Measurements from ENCODE around the gene TUBGCP5. TPM values are rescaled to one million over a fixed set of nuclear protein-coding genes. Genes with fewer than 3 reads are reported as not detected.

TUBGCP5 gene
- total RNA-seq, 4 donors from 2014 or later, result 11.6 to 18.2 (median 13.6) TPM

DNA sequence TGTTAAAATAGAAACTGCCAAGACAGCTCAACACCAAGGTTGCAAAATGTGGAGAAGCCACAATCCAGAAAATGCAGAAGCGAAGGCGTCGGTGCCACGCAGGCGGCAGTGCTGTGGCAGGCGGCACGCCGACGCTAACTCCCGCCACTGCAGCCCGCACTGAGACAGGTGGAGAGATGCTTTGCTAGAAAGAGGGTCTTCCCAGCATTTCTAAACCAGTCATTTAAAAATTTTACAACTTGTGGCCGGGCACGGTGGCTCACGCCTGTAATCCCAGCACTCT is 82.5 kb downstream of the TUBGCP5 start:
- DNase-seq (no peak), ATAC-seq (no peak)
- intact Hi-C loops (cut with DNase I; ENCODE audit: low total_unique reads) (no loop called here), in situ Hi-C loops (cut with MboI; ENCODE audit: low sequenced_read_pairs in 4 of 4) (no loop called here)
- H3K36me3 ChIP-seq, result no peaks in the 10 kb centered on the region
- H3K9me3 ChIP-seq, result no peaks in the 10 kb centered on the region
- H3K27ac ChIP-seq, result peak overlapping the region in 1 of 4 donors; percentile 55
- H3K4me3 ChIP-seq, result no peak overlapping the region
- H3K4me1 ChIP-seq, result peaks cover 37 to 38% of the 10 kb centered on the region in 2 donors
- TF ChIP-seq, protein P1, sequence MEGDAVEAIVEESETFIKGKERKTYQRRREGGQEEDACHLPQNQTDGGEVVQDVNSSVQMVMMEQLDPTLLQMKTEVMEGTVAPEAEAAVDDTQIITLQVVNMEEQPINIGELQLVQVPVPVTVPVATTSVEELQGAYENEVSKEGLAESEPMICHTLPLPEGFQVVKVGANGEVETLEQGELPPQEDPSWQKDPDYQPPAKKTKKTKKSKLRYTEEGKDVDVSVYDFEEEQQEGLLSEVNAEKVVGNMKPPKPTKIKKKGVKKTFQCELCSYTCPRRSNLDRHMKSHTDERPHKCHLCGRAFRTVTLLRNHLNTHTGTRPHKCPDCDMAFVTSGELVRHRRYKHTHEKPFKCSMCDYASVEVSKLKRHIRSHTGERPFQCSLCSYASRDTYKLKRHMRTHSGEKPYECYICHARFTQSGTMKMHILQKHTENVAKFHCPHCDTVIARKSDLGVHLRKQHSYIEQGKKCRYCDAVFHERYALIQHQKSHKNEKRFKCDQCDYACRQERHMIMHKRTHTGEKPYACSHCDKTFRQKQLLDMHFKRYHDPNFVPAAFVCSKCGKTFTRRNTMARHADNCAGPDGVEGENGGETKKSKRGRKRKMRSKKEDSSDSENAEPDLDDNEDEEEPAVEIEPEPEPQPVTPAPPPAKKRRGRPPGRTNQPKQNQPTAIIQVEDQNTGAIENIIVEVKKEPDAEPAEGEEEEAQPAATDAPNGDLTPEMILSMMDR (IDR thresholded peaks at IDR 0.05 in 4 of 5, conservative IDR thresholded peaks at IDR 0.05 in 1 of 5), result no peak
- no peak for TF ChIP-seq POLR2A (IDR thresholded peaks at IDR 0.05)
- no peaks in the 10 kb centered on the region for H3K27me3 ChIP-seq

DNA sequence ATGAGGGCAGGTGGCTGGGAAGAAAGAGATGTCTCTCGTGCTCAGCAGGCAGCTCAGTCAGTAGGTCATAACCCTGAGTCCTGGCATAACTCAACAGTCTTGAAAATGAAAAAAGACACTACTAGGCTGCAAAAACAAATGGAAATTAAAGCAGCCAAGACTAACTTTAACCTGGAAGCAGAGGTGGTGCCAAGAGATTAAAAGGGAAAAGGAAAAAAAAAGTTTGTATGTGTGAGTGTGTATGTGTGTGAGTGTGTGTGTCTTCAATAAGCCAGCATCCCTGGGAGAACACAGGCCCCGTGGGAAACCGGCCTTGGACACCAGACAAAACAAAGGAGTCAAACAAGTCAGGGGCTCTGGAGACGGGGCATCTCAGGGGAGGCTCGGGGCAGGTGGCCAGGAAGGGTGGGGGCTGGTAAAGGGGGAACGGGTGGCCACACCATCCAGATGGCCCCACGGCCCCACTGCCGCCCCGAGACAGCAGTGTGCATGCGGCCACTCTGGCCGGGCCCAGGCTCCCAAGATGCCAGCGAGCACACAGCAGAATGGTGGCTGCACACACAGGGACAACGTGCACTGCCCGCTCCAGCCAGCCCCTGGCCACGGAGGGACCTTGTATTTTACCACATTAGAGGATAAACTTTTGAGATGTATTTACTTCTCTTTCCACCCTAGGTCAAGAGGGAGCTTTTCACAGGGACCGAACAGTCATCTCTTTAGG is 83.0 kb downstream of the TUBGCP5 start:
- no peak for TF ChIP-seq POLR2A (IDR thresholded peaks at IDR 0.05)
- TF ChIP-seq, protein P1 (IDR thresholded peaks at IDR 0.05 in 4 of 5, conservative IDR thresholded peaks at IDR 0.05 in 1 of 5), result no peak
- ATAC-seq, result peak in 1 of 2 donors; percentile 18
- intact Hi-C loops (cut with DNase I; ENCODE audit: low total_unique reads) (no loop called here), in situ Hi-C loops (cut with MboI; ENCODE audit: low sequenced_read_pairs in 4 of 4) (no loop called here)
- no peak for DNase-seq
- Histone ChIP-seq H3K4me1 (peaks cover 35 to 37% of the 10 kb centered on the region in 2 donors), H3K9me3 (no peaks in the 10 kb centered on the region), H3K36me3 (no peaks in the 10 kb centered on the region), H3K27ac (peak overlapping the region; percentile 18 to 55 (median 33)), H3K4me3 (no peak overlapping the region), H3K27me3 (no peaks in the 10 kb centered on the region)

DNA sequence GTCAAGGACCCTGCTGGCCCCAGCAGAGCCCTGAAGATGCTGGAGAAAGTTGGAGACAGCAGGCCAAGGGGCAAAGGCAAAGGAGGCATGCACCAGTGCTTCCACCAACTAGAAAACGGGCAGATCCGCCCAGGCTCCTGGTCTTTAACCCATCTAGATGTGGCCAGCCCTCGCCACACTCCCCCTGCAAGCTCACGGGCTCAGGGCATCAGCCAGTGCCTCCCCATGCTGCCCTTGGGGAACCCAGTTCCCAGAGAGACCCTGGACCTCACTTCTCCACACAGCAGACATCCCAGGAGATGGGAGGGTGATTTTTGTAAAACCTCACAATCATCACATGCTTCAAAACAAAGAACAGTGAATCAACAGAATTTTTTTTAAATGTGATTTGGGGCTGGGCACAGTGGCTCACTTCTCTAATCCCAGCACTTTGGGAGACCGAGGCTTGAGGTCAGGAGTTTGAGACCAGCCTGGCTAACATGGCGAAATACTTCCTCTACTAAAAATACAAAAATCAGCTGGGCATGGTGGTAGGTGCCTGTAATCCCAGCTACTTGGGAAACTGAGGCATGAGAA is 83.7 kb downstream of the TUBGCP5 start:
- in situ Hi-C loops (cut with MboI; ENCODE audit: low sequenced_read_pairs in 4 of 4), result no loop called here
- no peak for ATAC-seq
- no peak for DNase-seq
- no peaks in the 10 kb centered on the region for H3K27me3 ChIP-seq
- intact Hi-C loops (cut with DNase I; ENCODE audit: low total_unique reads), result no loop called here
- H3K9me3 ChIP-seq, result no peaks in the 10 kb centered on the region
- no peaks in the 10 kb centered on the region for H3K36me3 ChIP-seq
- peak overlapping the region; percentile 18 to 55 (median 32) for H3K27ac ChIP-seq
- H3K4me3 ChIP-seq, result no peak overlapping the region
- TF ChIP-seq, protein P1 (IDR thresholded peaks at IDR 0.05 in 4 of 5, conservative IDR thresholded peaks at IDR 0.05 in 1 of 5), result no peak
- TF ChIP-seq POLR2A (IDR thresholded peaks at IDR 0.05), result no peak
- peaks cover 29 to 30% of the 10 kb centered on the region in 2 donors for H3K4me1 ChIP-seq

DNA sequence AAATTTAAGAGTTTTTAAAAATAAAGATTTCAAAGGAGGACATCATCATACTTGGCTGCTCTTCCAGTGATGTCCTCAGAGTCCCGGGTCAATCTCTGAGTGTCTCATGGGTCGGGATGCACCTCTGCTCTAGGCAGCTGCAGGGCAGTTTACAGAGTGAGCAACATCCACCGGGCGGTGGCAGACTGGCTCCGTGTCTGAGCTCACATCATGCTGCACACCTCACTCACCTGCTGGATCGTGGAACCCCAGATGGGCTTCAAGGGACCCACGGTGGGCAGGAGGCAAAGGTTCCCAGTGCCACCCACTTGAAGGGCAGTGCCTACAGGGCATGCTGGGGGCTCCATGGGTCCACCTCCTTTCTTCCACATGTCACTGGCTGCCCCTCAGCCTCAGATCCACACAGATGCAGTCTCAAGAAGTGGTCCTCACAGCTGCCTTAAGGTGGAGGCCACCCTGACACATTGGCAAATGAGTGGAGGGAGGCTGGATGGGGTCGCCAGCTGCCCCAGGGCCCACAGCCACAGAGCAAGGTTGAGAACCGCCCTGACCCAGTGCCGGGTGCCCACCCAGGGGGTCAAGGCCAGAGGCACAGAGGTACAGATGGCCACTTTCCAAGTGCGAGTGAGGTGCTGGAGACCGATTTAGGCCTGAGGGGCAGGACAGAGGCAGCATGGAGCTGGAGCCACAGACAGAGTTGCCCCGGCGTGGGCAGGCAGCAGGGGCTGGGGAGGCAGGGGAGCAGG is 84.4 kb downstream of the TUBGCP5 start:
- H3K27me3 ChIP-seq, result no peaks in the 10 kb centered on the region
- ATAC-seq (no peak), DNase-seq (no peak)
- H3K9me3 ChIP-seq, result no peaks in the 10 kb centered on the region
- H3K4me1 ChIP-seq, result peaks cover 22 to 23% of the 10 kb centered on the region in 2 donors
- H3K4me3 ChIP-seq, result no peak overlapping the region
- TF ChIP-seq, protein P1 (IDR thresholded peaks at IDR 0.05 in 4 of 5, conservative IDR thresholded peaks at IDR 0.05 in 1 of 5), result no peak
- no peak for TF ChIP-seq POLR2A (IDR thresholded peaks at IDR 0.05)
- in situ Hi-C loops (cut with MboI; ENCODE audit: low sequenced_read_pairs in 4 of 4) (no loop called here), intact Hi-C loops (cut with DNase I; ENCODE audit: low total_unique reads) (no loop called here)
- H3K36me3 ChIP-seq, result no peaks in the 10 kb centered on the region
- peak overlapping the region in 2 of 4 donors; percentile 18 to 26 for H3K27ac ChIP-seq
